GM23338 (cell line): Measurements from ENCODE around the gene PARD3. TPM values are rescaled to one million over a fixed set of nuclear protein-coding genes. Genes with fewer than 3 reads are reported as not detected.

Source experiments
- ATAC-seq: fragments of 200-7000 bp; cut with Tn5 transposase; 3 replicates; pipeline ENCODE4 v1.9.1; 2020
- DNase-seq: peaks from one replicate; pipeline ENCODE4 v3.0.0-alpha.2; 2015; ENCODE audit warnings: low spot score
- H2AFZ ChIP-seq: fragments of 200-600 bp; sonication (generic); 2 replicates; pipeline ENCODE4 v1.8.0; 2016; ENCODE audit warnings: antibody characterized with exemption, mild to moderate bottlenecking, moderate library complexity
- H3F3A ChIP-seq: fragments of 200-600 bp; sonication (generic); replicated peaks from 2 replicates; pipeline ENCODE4 v1.8.0; 2017; ENCODE audit warnings: antibody characterized with exemption, mixed run types, low read depth
- H3K27ac ChIP-seq: fragments of 200-600 bp; sonication (generic); 2 replicates; pipeline ENCODE4 v1.6.1; 2016; ENCODE audit warnings: low read depth
- H3K27me3 ChIP-seq: fragments of 200-600 bp; sonication (generic); 2 replicates; pipeline ENCODE4 v1.8.0; 2016; ENCODE audit warnings: mild to moderate bottlenecking, mixed run types, moderate library complexity; ENCODE audit not compliant: insufficient read depth
- H3K36me3 ChIP-seq: fragments of 200-600 bp; sonication (generic); 2 replicates; pipeline ENCODE4 v1.8.0; 2016; ENCODE audit warnings: mild to moderate bottlenecking; ENCODE audit not compliant: insufficient read depth
- H3K4me1 ChIP-seq: fragments of 200-600 bp; sonication (generic); 2 replicates; pipeline ENCODE4 v1.8.0; 2016; ENCODE audit warnings: mild to moderate bottlenecking, moderate library complexity; ENCODE audit not compliant: insufficient read depth
- H3K4me2 ChIP-seq: fragments of 200-600 bp; sonication (generic); 2 replicates; pipeline ENCODE4 v1.7.1; 2017; ENCODE audit warnings: mixed run types
- H3K4me3 ChIP-seq: fragments of 200-600 bp; sonication (generic); 2 replicates; pipeline ENCODE4 v1.6.1; 2016; ENCODE audit warnings: mixed run types
- H3K79me2 ChIP-seq: fragments of 200-600 bp; sonication (generic); replicated peaks from 2 replicates; pipeline ENCODE4 v1.8.0; 2017; ENCODE audit warnings: mild to moderate bottlenecking; ENCODE audit not compliant: insufficient read depth
- H3K9me2 ChIP-seq: fragments of 200-600 bp; sonication (generic); 2 replicates; pipeline ENCODE4 v1.8.0; 2017; ENCODE audit not compliant: insufficient read depth
- H4K20me1 ChIP-seq: fragments of 200-600 bp; sonication (generic); replicated peaks from 2 replicates; pipeline ENCODE4 v1.8.0; 2017; ENCODE audit warnings: mild to moderate bottlenecking; ENCODE audit not compliant: insufficient read depth
- H3K27ac Mint-ChIP-seq: 2 replicates; pipeline ENCODE4 v1.8.0; 2020; ENCODE audit warnings: inconsistent platforms, mild to moderate bottlenecking, moderate library complexity, mixed read lengths
- H3K27me3 Mint-ChIP-seq: 3 replicates; pipeline ENCODE4 v1.8.0; 2022; ENCODE audit warnings: low read depth, mild to moderate bottlenecking, moderate library complexity, mixed read lengths, inconsistent platforms; ENCODE audit not compliant: insufficient read depth, poor library complexity
- H3K36me3 Mint-ChIP-seq: 3 replicates; pipeline ENCODE4 v1.8.0; 2021; ENCODE audit warnings: low read depth, mild to moderate bottlenecking, inconsistent platforms, moderate library complexity, mixed read lengths
- H3K4me1 Mint-ChIP-seq: 3 replicates; pipeline ENCODE4 v1.8.0; 2020; ENCODE audit warnings: mild to moderate bottlenecking, inconsistent platforms, mixed read lengths
- H3K4me3 Mint-ChIP-seq: 3 replicates; pipeline ENCODE4 v1.8.0; 2021; ENCODE audit warnings: moderate library complexity, mild to moderate bottlenecking, inconsistent platforms, mixed read lengths
- H3K9me3 Mint-ChIP-seq: 3 replicates; pipeline ENCODE4 v1.8.0; 2020; ENCODE audit warnings: moderate library complexity, mild to moderate bottlenecking, inconsistent platforms, mixed read lengths
- CTCF ChIP-seq, 2 experiments: fragments of 200-600 bp in 1 of 2; sonication (generic) in 1 of 2; conservative IDR thresholded peaks; 2 replicates each; pipeline versions ENCODE4 v1.5.1 to v1.6.1; 2016 to 2017; ENCODE audit warnings: antibody characterized with exemption in 2 of 2, low read depth in 2 of 2, mild to moderate bottlenecking in 2 of 2, moderate library complexity in 1 of 2
- EZH2 ChIP-seq: fragments of 200-600 bp; sonication (generic); IDR thresholded peaks from one replicate; pipeline ENCODE4 v1.8.0; 2017; ENCODE audit warnings: antibody characterized with exemption, mild to moderate bottlenecking, low read depth; ENCODE audit not compliant: unreplicated experiment
- JUNB ChIP-seq: IDR thresholded peaks from one replicate; pipeline ENCODE4 v1.6.1; 2016; ENCODE audit warnings: antibody characterized with exemption; ENCODE audit not compliant: unreplicated experiment
- NANOG ChIP-seq: IDR thresholded peaks from 2 replicates; pipeline ENCODE4 v1.6.1; 2016; ENCODE audit warnings: antibody characterized with exemption, borderline replicate concordance
- POLR2AphosphoS5 ChIP-seq: IDR thresholded peaks from 2 replicates; pipeline ENCODE4 v1.6.1; 2016; ENCODE audit warnings: antibody characterized with exemption, low read depth
- REST ChIP-seq: IDR thresholded peaks from one replicate; pipeline ENCODE4 v1.6.1; 2018; ENCODE audit warnings: antibody characterized with exemption; ENCODE audit not compliant: unreplicated experiment
- ZNF331 ChIP-seq: fragments of 250-450 bp; sonication (Bioruptor Pico); IDR thresholded peaks from 2 replicates; pipeline ENCODE4 v1.5.0; 2020; ENCODE audit warnings: low read depth, mild to moderate bottlenecking, moderate library complexity
- ZNF462 ChIP-seq: fragments of 250-450 bp; sonication (Bioruptor Pico); IDR thresholded peaks from 2 replicates; pipeline ENCODE4 v1.5.0; 2020; ENCODE audit warnings: mild to moderate bottlenecking, moderate library complexity
- polyA plus RNA-seq: library from polyadenylated mRNA; unstranded; fragments of >200 nt; fragmentation: Nextera tagmentation; extraction: Ambion mirVana; gene quantifications from 2 replicates; pipeline ENCODE4 v1.2.1, GENCODE V29; 2016
- total RNA-seq: library from RNA; depleted of rRNA; stranded (reverse); fragments of >200 nt; shearing (Covaris generic); gene quantifications from 2 replicates; pipeline ENCODE4 v1.2.3, GENCODE V29; 2014

The PARD3 gene
- total and polyA plus RNA-seq, 2 experiments from 2014 or later, result 30.2 to 51.4 TPM

GRCh38 chr10:34606890-34607289, 208.2 kb downstream of the PARD3 start:
- H3K27me3 ChIP-seq, result no peaks in the 10 kb centered on the region
- DNase-seq (no peak), ATAC-seq (no peak)
- peaks cover 41% of the 10 kb centered on the region for H3K79me2 ChIP-seq
- no peak overlapping the region for H3K27ac ChIP-seq
- H3F3A ChIP-seq, result 0 out of 2 replicates have a peak, but pooled peaks cover 3% of the 10 kb centered on the region
- no peaks in the 10 kb centered on the region; the same call in 1 of the 2 replicates for H4K20me1 ChIP-seq
- peaks cover 12% of the 10 kb centered on the region for H3K4me1 ChIP-seq
- no peak overlapping the region for H2AFZ ChIP-seq
- Mint-ChIP-seq H3K4me1 (peaks cover 28% of the 10 kb centered on the region), H3K36me3 (no peaks in the 10 kb centered on the region), H3K27ac (no peak overlapping the region; the same call in 1 of the 2 replicates), H3K4me3 (no peak overlapping the region), H3K9me3 (no peaks in the 10 kb centered on the region), H3K27me3 (no peaks in the 10 kb centered on the region)
- no peaks in the 10 kb centered on the region for H3K9me2 ChIP-seq
- no peaks in the 10 kb centered on the region for H3K36me3 ChIP-seq
- no peak overlapping the region for H3K4me2 ChIP-seq
- TF ChIP-seq REST (no peak), NANOG (no peak), CTCF (conservative IDR thresholded peaks at IDR 0.05; ENCODE audit: low read depth in 2 of 2) (no peak), EZH2 (no peak), ZNF331 (CRISPR knock-in tag) (no peak), JUNB (no peak), ZNF462 (CRISPR knock-in tag) (no peak), POLR2AphosphoS5 (no peak)
- H3K4me3 ChIP-seq, result no peak overlapping the region
